HCEC 1CT (cell line): Measurements from ENCODE around the gene TM9SF4.
"Not testable (repeated sequence)": the region's sequence is repeated elsewhere in the genome, so short reads cannot be mapped to it uniquely, and the experiment has no call there.

Source experiments
- DNase-seq: peaks from one replicate; pipeline ENCODE4 v3.0.0-alpha.2; 2017

Gene TM9SF4

DNA sequence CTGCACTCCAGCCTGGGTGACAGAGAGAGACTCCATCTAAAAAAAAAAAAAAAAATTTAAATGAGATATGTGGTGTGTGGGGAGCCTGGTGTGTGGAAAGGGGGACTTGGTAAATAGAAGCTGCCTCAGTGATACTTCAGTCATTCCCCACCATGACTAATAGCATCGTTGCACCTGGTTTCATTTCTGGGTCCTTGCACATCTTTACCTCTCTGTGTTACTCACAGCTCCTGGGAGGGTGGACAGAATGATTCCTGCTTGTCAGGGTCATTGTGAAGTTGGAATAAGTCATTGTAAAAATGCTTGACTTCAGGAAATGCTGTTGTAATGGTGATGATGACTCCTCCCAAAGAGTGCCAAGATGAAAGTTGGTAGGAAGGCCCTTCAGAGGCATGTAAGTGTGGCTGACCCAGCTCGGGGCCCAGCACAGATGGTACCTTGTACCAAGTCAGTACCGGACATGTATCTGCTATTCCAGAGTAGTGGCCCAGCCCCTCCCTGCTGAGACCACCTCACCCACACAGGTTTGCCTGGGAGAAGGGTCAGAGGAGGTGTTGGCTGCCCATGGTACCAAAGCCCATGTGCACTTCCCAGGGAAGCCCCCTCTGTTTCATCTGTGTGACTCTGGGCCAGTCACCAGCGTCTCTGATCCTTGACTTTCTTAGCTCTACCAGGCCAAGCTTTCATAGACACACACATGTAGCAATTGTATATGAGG is 49.6 kb downstream of the TM9SF4 start:
- DNase-seq, result no peak

- DNase-seq, result no peak
These were observed 50.3 kb downstream of the TM9SF4 start for GRCh38 chr20:32159766-32160221.

DNA sequence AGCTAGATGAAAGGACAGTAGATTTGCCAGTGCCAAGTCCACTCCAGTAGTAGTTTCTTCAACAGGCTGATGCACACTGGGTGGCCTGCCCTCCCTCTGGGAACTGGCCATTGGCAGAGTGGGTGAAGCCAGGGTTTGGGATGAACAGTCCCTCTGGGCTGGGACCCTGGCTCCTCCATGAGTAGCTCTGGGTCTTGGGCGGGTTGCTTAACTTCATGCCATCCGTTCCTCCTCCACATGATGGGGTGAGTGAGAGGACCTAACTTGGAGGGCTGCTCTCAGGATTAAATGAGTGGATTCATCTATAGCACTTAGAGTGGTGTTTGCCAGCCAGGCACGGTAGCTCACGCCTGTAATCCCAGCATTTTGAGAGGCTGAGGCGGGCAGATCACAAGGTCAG is 50.8 kb downstream of the TM9SF4 start:
- no peak for DNase-seq

- no peak for DNase-seq
These were observed 52.8 kb downstream of the TM9SF4 start for GRCh38 chr20:32162351-32162750.

DNA sequence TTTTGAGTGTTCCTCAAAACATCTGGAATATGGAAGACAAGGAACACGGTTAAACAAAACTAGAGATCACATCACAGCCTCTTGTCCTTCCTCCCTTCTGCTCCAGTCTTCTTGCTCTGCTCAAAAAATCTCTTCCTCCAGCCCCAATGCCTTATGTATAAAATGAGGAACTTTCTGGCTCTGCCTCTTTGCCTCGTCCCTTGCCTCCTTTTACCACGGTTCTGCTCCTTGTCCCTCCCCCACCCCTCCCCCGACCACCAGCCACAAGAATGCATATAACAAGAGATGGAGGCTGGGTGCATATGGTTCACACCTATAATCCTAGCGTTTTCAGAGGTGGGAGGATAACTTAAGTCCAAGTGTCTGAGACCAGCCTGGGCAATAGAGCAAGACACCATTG is 54.4 kb downstream of the TM9SF4 start:
- no peak for DNase-seq

DNA sequence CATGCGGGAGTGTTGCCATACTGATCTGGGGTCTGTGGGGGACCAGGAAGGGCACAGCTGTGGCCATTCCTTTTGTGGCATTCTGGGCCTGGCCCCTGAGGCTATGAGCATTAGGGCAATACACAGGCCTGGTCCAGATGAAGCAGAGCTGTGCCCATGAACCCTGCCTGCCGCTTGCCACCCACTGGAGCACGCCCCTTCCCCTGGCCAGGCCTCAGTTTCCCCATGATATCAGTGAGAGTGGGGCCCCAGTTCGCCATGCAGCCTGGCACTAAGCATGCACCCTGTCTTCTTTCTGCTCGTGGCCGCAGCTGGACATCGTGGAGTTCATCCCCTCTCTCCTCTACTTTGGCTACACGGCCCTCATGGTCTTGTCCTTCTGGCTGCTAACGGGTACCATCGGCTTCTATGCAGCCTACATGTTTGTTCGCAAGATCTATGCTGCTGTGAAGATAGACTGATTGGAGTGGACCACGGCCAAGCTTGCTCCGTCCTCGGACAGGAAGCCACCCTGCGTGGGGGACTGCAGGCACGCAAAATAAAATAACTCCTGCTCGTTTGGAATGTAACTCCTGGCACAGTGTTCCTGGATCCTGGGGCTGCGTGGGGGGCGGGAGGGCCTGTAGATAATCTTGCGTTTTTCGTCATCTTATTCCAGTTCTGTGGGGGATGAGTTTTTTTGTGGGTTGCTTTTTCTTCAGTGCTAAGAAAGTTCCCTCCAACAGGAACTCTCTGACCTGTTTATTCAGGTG is 55.6 kb downstream of the TM9SF4 start:
- no peak for DNase-seq

GRCh38 chr20:32165836-32166545 is 56.5 kb downstream of the TM9SF4 start:
- no peak for DNase-seq

DNA sequence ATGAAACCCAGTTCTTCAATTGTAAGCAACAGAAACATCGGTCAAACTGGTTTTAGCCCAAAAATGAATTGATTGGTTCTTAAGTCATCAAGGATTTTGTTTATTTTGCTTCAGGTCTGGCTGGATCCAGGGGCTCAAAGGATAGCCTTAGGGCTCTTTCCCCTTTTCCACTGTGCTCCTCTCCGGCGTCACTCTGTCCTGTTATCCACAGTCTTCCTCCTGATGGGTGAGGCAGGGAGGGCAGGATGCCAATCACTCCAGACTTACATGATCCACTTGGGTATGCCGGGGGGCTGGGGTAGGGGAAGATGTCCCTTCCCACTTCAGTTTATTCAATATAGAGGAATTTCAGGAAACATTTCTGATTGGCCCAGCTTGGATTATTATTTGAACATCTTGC is 58.0 kb downstream of the TM9SF4 start:
- no peak for DNase-seq

DNA sequence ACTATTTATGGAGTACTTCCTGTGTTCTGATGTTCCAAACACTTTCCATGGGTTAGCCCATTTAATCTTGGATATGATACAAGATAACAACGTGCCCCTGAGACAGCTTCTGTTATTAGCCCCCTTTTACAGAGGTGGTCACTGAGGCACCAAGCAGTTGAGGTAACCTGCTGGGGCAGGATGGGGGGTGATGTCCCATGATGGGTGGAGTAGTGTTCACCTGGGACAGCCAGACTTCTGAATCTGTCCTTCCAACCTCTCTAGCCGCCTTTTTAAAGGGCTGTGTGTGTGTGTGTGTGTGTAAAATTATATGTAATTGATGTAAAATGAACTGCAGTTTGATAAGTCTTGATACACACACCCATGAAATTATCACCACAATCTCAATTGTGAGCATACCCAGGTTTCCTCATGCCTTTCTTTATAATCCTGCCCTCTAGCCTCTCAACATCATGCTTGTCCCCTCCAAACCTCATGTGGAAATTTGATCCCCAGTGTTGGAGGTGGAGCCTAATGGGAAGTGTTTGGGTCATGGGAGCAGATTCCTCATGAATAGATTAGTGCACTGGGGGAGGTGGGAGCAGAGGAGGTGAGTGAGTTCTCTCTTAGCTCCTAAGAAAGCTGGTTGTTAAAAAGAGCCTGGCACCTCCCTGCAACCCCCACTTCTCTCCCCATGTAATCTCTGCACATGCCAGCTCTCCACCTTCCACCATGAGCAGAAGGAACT is 58.8 kb downstream of the TM9SF4 start:
- peak; percentile 24 for DNase-seq

- not testable (repeated sequence) for DNase-seq
These were observed 68.2 kb downstream of the TM9SF4 start for GRCh38 chr20:32177696-32178095.

- no peak for DNase-seq
These were observed 70.0 kb downstream of the TM9SF4 start for GRCh38 chr20:32179515-32179914.

DNA sequence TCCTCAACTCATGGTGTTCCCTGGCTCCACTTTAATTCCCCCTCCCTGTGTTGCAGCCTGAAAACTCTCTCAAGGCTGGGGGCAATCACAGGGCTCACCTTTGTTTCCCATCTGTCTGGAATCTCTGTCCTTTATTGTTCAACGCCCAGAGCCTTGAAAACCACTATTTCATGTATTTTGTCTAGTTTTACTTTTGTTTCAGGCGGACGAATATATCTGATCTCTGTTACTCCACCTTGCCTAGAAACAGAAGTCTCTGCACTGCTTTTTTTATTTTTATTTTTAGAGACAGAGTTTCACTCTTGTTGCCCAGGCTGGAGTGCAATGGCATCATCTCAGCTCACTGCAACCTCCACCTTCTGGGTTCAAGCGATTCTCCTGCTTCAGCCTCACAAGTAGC is 70.4 kb downstream of the TM9SF4 start:
- DNase-seq, result no peak

DNA sequence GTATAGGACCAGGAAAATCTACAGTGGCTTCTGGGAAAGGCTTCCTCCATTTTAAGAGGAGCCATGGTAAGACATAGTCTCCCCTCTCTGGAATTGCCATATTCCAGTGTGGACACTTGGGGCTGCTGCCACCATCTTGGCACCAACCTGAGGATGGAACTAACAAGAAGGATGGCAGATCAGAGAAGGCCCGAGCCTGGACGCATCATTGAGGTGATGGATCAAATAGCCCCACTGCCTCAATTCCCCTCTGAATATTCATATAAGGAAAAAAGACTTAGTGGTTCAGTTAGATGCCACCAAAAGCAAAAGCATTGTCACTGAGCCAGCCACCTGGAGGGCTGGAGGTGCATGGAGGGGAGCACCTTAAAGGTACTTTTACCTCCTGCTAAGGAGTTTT is 72.1 kb downstream of the TM9SF4 start:
- no peak for DNase-seq

DNA sequence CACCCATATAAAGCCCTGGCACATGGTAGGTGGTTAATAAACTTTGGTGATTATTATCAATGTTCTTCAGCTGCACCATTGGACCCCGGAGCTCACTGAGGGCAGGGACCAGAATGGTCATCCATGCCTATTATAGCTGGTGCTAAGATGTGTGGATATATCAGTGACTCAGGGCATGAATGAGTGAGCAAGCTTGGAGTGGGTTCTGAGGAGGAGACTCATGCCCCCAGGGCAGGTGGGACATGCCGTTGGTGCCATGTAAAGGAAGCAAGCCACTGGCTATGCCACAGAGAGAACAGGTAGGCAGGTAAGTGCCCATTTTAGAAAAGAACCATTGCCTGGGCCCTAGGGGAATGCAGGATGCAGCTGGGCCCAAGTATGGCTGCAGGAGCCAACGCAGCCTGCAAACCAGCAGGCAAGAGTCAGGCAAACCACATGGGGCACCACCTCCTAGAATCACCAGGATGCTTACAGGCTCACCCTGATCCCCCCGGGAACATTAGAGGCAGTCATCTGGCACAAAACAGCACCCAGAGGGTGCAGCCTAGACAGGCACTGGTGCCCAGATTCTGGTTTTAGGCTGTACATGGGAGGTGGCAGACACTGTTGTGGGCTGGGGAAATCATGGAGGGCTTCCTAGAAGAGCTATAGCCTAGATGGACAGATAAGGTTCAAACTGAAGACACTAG is 74.6 kb downstream of the TM9SF4 start:
- no peak for DNase-seq

GRCh38 chr20:32184961-32185603 is 75.6 kb downstream of the TM9SF4 start:
- no peak for DNase-seq

DNA sequence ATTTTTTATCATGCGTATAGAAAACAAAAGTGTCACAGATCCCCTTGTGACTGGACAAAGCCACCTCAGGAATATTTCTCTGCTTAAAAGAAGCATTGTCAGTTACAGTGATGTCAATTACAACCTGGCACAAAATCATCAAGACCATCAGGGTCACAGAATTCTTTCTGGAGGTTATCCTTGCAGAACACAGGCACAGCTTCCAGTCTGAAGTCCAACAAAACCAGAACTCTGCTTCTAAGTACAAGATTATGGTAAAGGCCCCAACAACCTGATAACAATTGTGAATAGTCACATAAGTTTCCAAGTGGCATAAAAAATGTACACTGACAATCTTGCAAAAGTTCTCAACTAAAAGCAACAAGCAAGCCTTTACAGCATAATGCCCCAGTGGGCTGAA is 77.0 kb downstream of the TM9SF4 start:
- no peak for DNase-seq

DNA sequence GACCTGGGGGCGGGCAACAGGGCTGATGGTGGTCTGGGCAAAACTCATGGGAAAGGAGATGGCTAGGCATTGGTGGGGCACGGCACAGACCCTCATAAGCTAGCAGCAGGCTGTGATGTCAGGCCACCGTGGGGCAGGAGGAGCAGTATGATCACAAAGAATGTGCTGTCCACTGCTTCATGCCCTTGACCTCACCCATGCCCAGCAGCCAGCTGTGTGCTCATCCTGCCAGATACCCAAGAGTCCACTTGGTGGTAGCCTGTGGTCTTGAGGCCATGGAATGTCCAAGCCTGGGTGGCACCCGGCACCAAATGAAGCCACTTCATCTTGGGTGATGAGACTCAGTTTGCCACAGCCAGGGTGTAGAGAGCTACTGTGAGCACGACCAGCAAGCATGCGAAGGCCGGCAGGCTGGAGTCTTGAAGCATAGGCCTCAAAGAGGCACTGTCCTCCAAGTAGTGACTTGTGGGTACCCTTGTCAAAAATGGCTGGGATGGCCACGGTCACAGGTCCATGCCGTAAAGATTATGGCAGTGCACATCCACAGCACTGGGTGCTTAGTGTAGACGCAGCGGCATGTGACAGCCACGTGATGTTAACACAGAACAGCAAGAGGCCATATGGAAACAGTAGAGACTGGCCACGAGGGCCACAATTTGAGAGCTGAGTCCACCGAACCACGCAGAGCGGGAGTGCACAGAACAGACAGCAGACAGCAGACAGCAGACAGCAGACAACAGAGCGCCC is 79.0 kb downstream of the TM9SF4 start:
- no peak for DNase-seq

GRCh38 chr20:32189123-32189410 is 79.6 kb downstream of the TM9SF4 start:
- DNase-seq, result no peak

DNA sequence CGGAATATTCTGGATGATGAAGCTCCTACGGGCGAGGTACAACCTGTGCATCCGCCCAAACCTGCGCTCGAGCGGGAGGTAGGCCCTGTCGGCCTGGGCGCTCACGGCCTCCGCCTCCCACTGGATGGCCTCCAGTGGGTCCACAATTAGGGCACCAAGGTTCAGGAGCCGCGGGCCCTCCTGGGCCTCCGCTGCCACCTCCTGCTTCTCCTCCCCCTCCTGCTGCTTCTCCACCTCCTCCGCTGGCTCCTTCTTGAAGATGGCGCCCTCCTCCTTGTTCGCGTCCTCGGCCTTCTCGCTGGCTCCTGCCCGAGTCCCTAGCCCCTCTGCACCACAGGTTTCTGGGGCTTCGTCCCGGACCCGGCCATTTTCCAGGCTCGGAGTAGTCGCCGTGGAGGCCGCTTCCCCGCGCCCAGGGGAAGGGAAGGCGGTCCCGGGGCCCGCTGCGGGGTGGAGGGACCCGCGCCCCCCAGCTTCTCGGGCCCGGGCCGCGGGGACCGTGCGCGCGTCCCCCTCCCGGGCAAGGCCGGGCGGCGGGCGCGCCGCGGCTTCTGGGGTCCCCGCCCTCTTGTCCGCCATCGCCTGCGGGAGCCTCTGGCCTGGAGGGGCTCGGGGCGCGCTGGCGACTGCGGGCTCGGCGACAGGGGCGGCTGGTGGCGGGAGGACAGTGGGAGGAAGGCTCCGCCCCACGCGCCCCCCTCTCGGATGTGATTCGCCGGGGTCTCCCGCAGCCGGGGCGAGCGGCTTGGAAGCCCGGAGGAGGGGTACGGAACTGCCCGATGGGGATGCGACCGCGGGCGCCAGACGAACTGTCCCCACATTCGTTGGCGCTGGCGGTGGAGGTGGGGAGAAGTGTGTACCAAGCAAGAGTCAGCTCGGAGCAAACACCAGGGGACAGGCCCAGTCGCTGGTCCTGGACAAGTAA is 80.4 kb downstream of the TM9SF4 start:
- DNase-seq, result no peak
